Stimulated activated CD4-positive, alpha-beta T cell treated with anti-CD3 and anti-CD28 coated beads, Interleukin-1b, Interleukin-23, amount 100 ng/mL, for 24 hours (primary cell): ENCODE data around the gene RGMA.
"Not testable (repeated sequence)": the region's sequence is repeated elsewhere in the genome, so short reads cannot be mapped to it uniquely, and the experiment has no call there.

ENCODE experiments used
- DNase-seq, 4 experiments: peaks; one replicate each; pipeline ENCODE4 v3.0.0-alpha.2; 2020; ENCODE audit warnings: low read depth in 4 of 4, low spot score in 1 of 4

Gene RGMA

GRCh38 chr15:93067649-93068085 lies 21.3 kb downstream of the RGMA start:
- no peak for DNase-seq

GRCh38 chr15:93066834-93067648 lies 22.0 kb downstream of the RGMA start:
- no peak for DNase-seq

GRCh38 chr15:93066224-93066681 lies 22.8 kb downstream of the RGMA start:
- no peak for DNase-seq

- DNase-seq, result no peak
Measured at GRCh38 chr15:93065641-93066045, 23.4 kb downstream of the RGMA start.

- no peak for DNase-seq
Measured at GRCh38 chr15:93063796-93064690, 25.0 kb downstream of the RGMA start.

- DNase-seq, result no peak
Measured at GRCh38 chr15:93063262-93063671, 25.7 kb downstream of the RGMA start.

- not testable (repeated sequence) for DNase-seq
Measured at GRCh38 chr15:93062628-93063261, 26.3 kb downstream of the RGMA start.

GRCh38 chr15:93060336-93061248 lies 28.4 kb downstream of the RGMA start:
- no peak for DNase-seq

- no peak for DNase-seq
Measured at GRCh38 chr15:93059442-93059841, 29.6 kb downstream of the RGMA start.

GRCh38 chr15:93058904-93059427 lies 30.0 kb downstream of the RGMA start:
- DNase-seq, result no peak

- DNase-seq, result no peak
Measured at GRCh38 chr15:93058128-93058527, 30.9 kb downstream of the RGMA start.

GRCh38 chr15:93057618-93058017 lies 31.4 kb downstream of the RGMA start:
- no peak for DNase-seq

GRCh38 chr15:93056836-93057235 lies 32.2 kb downstream of the RGMA start:
- DNase-seq, result no peak

- DNase-seq, result no peak
Measured at GRCh38 chr15:93055211-93055610, 33.8 kb downstream of the RGMA start.

GRCh38 chr15:93052090-93052879 lies 36.7 kb downstream of the RGMA start:
- DNase-seq, result no peak

GRCh38 chr15:93051236-93052089 lies 37.5 kb downstream of the RGMA start:
- DNase-seq, result no peak

GRCh38 chr15:93050648-93051047 lies 38.4 kb downstream of the RGMA start:
- no peak for DNase-seq

- DNase-seq, result no peak
Measured at GRCh38 chr15:93049914-93050578, 39.0 kb downstream of the RGMA start.
